ENCODE results near the gene PARL.

DNA sequence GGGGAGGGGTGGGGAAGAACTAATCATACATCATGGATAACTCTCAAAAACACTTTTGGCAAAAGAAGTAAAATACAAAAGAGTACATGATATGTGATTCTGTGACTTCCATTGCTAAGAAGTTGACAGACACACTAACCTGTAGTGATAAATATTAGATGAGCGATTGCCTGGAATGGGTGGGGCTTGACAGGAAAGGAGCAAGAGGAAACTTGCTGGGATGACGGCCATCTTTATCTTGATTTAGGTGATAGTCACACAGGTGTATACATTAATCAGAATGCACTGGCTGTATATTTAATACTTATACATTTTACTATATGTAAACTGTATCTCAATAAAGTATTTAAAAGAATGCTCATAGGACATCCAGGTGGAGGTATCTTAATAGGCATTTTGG, 13.1 kb downstream of the PARL start:
- TF ChIP-seq, protein P1, sequence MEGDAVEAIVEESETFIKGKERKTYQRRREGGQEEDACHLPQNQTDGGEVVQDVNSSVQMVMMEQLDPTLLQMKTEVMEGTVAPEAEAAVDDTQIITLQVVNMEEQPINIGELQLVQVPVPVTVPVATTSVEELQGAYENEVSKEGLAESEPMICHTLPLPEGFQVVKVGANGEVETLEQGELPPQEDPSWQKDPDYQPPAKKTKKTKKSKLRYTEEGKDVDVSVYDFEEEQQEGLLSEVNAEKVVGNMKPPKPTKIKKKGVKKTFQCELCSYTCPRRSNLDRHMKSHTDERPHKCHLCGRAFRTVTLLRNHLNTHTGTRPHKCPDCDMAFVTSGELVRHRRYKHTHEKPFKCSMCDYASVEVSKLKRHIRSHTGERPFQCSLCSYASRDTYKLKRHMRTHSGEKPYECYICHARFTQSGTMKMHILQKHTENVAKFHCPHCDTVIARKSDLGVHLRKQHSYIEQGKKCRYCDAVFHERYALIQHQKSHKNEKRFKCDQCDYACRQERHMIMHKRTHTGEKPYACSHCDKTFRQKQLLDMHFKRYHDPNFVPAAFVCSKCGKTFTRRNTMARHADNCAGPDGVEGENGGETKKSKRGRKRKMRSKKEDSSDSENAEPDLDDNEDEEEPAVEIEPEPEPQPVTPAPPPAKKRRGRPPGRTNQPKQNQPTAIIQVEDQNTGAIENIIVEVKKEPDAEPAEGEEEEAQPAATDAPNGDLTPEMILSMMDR (IDR thresholded peaks at IDR 0.05) = no peak
- TF ChIP-seq POLR2A (IDR thresholded peaks at IDR 0.05) = no peak
